Stomach smooth muscle (tissue), 2 donors: ENCODE results near the gene DTD1.

Source experiments
- H3K27ac ChIP-seq: one replicate; pipeline ENCODE4 v1.7.0; 2013; ENCODE audit warnings: mild to moderate bottlenecking, low read length, inconsistent platforms
- H3K27me3 ChIP-seq, 2 donors: one replicate each; pipeline ENCODE4 v1.7.0; 2013; ENCODE audit warnings: low read length in 2 of 2; ENCODE audit not compliant: insufficient read depth in 2 of 2, control insufficient read depth in 1 of 2
- H3K36me3 ChIP-seq, 2 donors: one replicate each; pipeline ENCODE4 v1.7.0; 2013; ENCODE audit warnings: low read length in 2 of 2; ENCODE audit not compliant: control insufficient read depth in 2 of 2, insufficient read depth in 2 of 2
- H3K4me1 ChIP-seq: one replicate; pipeline ENCODE4 v1.7.0; 2013; ENCODE audit warnings: low read length; ENCODE audit not compliant: control insufficient read depth, insufficient read depth
- H3K4me3 ChIP-seq, 2 donors: one replicate each; pipeline ENCODE4 v1.7.0; 2013; ENCODE audit warnings: low read length in 2 of 2
- H3K9ac ChIP-seq, 2 donors: one replicate each; pipeline ENCODE4 v1.7.0; 2013; ENCODE audit warnings: low read length in 2 of 2, mild to moderate bottlenecking in 1 of 2
- H3K9me3 ChIP-seq, 2 donors: one replicate each; pipeline ENCODE4 v1.7.0; 2013; ENCODE audit warnings: low read length in 2 of 2; ENCODE audit not compliant: control insufficient read depth in 2 of 2
- donor health status: healthy.
- donor health status: Pancreatic carcinoma.

Gene DTD1

DNA sequence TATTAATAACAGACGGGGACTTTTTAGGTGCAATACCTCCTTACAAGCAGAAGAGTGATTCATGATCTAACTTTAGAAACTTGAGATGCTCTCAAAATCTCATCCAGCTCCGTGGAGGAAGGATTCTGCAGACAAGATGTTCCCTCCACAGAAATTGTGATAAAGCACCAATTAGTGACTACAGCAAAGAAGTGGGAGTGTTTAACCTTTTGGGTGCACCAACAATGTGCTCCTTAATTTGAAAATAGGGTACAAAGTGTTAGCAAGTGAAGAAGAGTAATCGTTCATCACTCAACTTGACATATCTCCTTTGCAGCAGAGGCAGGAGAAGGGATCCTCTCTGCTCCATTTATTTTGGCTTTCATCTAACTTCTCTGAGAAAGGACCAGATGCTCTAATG, 202.9 kb downstream of the DTD1 start:
- Histone ChIP-seq H3K27me3 (no peaks in the 10 kb centered on the region), H3K4me1 (peaks cover 10% of the 10 kb centered on the region), H3K9me3 (no peaks in the 10 kb centered on the region), H3K36me3 (no peaks in the 10 kb centered on the region), H3K4me3 (no peak overlapping the region), H3K27ac (no peak overlapping the region), H3K9ac (no peak overlapping the region)

DNA sequence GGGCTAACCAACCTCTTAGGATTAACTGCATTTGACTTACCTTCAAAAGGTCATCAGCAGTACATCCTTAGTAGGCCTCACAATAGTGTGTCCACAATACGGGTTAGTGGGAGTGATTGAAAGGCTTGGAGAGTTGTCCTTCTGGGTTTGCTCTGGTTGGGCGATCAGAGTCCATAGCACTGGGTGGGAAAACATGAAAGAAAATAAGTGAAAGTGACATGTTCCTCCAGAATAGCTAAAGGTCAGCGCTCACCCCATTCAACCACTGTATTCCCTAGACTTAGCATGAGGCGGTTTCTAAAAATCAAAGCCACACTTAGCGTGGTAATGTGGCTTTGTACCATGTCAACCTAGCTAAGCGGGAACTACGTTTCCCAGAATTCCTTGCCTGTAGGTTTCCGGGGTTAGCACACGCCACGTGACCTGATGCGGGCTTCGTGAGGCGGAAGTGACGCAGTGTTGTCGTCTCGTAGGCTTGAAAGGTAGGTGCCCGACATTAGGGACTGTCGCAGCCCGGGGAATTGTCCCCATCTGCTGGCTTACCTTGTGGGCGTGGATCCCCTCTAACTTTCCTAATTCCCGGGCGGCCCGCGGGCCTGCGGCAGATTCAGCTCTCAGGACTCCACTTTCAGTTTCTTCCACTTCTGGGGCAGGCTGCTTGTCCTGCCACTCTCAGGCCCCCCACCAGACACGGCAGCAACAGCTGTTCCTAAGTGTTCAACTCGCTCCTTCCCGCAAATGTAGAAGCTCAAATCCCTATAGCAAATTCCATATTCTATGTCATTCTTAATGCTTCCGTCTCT, 206.0 kb downstream of the DTD1 start:
- H3K4me3 ChIP-seq, result peak overlapping the region; percentile 75 to 96
- H3K36me3 ChIP-seq, result no peaks in the 10 kb centered on the region
- H3K9ac ChIP-seq, result peak overlapping the region; percentile 82 to 99
- H3K27me3 ChIP-seq, result no peaks in the 10 kb centered on the region
- peaks cover 0 to 5% of the 10 kb centered on the region in 2 donors for H3K9me3 ChIP-seq
- peaks cover 10% of the 10 kb centered on the region for H3K4me1 ChIP-seq
- peak overlapping the region; percentile 92 for H3K27ac ChIP-seq

DNA sequence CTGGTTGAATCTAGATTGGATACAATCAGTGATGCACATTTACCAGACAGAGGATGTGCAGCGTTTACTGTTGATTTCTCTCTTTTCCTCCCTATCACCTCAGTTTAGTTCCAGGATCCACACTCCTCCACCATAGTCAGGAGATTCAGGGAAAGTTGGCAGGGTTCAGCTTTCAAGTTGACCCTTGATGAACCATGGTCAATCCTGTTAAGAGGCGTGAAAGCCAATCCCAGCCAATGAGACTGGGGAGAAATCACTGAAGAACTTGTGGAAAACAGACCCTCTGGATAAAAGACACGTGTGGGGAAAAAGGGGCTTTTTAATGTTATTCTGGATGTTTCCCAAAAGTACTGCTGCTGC, 206.6 kb downstream of the DTD1 start:
- Histone ChIP-seq H3K9me3 (peaks cover 0 to 5% of the 10 kb centered on the region in 2 donors), H3K4me1 (peaks cover 10% of the 10 kb centered on the region), H3K36me3 (no peaks in the 10 kb centered on the region), H3K9ac (peak overlapping the region; percentile 82 to 99), H3K27me3 (no peaks in the 10 kb centered on the region), H3K27ac (peak overlapping the region; percentile 92), H3K4me3 (peak overlapping the region; percentile 75 to 96)

DNA sequence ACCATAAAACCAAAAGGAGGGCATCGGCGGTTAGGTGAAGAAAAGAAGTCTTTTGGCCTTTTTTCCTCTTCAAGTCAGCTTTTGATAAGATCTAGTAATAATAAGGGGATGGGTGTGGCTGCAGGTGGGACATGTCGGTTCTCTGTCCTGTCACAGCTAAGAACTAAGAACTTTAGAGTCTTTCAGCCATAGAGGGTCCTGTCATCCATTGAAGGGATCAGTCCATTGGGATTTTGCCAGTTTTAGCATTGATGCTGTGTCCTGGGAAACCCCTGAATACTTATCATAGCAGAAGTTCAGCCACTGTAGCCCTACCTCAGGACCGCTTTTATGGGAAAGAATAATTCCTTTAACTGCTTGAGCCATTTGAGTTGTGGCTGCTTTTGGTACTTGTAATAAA, 207.5 kb downstream of the DTD1 start:
- Histone ChIP-seq H3K27me3 (no peaks in the 10 kb centered on the region), H3K4me3 (no peak overlapping the region), H3K9ac (no peak overlapping the region), H3K36me3 (no peaks in the 10 kb centered on the region), H3K27ac (no peak overlapping the region), H3K9me3 (peaks cover 0 to 5% of the 10 kb centered on the region in 2 donors), H3K4me1 (peaks cover 10% of the 10 kb centered on the region)

DNA sequence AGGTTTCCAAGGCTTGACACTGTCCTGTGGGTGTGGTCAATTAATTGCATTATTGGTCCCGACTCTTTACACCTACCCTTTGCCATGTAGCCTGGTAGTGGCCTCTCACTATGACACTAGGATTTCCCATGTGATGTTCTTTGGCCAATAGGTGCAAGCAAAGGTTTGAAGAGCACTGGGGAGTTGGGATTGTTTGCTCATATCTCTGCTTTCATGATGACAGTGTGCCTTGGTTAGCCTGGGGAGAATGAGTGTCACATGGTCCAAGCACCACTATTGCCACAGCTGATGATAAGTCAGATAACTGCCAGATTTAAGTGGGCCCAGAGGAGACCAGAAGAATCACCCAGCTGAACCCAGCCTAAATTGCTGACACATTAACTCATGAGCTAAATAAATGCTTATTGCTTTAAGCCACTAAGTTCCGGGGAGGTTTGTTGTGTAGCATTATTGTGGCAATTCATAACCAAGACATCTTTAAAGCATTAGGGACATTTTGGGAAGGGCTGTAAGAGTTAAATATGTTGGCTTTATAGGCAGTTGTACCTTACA, 208.5 kb downstream of the DTD1 start:
- H3K36me3 ChIP-seq, result no peaks in the 10 kb centered on the region
- H3K4me1 ChIP-seq, result peaks cover 10% of the 10 kb centered on the region
- H3K9ac ChIP-seq, result no peak overlapping the region
- H3K4me3 ChIP-seq, result no peak overlapping the region
- no peaks in the 10 kb centered on the region for H3K27me3 ChIP-seq
- no peak overlapping the region for H3K27ac ChIP-seq
- H3K9me3 ChIP-seq, result peaks cover 0 to 5% of the 10 kb centered on the region in 2 donors

DNA sequence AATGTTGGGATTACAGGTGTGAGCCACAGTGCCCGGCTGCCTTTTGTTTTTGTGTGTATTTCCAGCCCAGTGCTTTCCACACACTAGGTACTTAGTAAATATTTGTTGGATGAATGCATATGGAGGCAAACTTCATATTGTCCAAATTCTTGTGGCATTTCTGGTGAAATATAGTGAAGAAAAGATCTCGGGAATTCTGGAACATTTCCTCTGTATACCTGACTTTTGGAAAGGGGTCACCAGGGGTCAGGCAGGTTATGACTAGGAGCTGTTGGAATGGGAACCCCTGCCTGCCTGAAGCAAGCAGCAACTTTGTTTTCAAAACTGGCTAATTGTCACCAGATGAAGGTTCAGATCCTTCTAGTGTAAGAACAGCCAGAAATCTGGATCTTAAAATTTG, 213.7 kb downstream of the DTD1 start:
- Histone ChIP-seq H3K4me1 (no peaks in the 10 kb centered on the region), H3K27ac (no peak overlapping the region), H3K27me3 (no peaks in the 10 kb centered on the region), H3K4me3 (no peak overlapping the region), H3K9me3 (peaks cover 0 to 1% of the 10 kb centered on the region in 2 donors), H3K9ac (no peak overlapping the region), H3K36me3 (no peaks in the 10 kb centered on the region)

DNA sequence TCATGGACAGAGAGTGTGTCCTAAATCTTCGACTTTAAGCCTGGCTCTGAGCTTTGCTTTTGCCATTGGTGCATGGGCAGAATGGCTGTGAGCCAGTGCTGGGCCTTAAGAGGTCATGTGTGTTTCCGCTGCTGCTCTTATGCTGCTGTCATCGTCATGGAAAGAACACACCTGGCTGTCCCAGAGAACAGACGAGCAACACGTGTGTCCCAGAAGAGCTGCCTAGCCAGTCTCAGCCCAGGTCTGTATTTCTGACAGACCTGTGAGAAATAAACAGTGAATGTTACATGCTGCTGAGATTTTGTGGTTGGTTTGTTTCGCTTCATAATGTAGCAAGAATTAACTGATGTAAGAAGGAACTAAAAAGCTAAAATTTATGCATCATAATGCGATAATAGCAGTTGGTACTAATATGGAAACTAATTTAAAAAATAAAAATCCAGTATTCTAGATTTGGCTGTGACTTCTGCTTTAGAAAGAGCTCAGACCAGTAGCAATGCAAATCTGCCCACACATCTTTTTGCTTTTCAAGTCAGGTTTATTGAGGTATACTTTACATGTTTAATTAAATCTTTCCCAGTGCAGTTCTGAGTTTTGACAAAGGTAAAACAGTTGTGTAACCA, 214.3 kb downstream of the DTD1 start:
- Histone ChIP-seq H3K36me3 (no peaks in the 10 kb centered on the region), H3K4me1 (no peaks in the 10 kb centered on the region), H3K9ac (no peak overlapping the region), H3K27ac (no peak overlapping the region), H3K4me3 (no peak overlapping the region), H3K9me3 (no peaks in the 10 kb centered on the region), H3K27me3 (no peaks in the 10 kb centered on the region)

DNA sequence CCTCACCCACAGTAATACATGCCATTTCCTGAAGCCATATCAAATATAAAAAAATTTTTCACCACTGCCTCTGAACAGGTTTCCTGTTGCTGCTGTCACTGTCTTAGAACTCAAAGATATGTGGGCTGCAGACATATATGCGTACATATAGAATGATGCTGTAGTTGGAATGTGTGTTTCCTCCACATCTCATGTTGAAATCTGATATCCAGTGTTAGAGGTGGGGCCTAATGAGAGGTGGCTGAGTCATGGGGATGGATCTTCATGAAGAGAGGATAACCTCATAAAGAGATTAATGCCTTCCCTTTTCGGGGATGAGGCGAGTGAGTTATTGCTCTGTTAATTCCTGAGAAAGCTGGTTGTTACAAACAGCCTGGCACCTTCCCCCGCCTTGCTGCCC, 218.0 kb downstream of the DTD1 start:
- no peak overlapping the region for H3K9ac ChIP-seq
- H3K27ac ChIP-seq, result no peak overlapping the region
- H3K9me3 ChIP-seq, result no peaks in the 10 kb centered on the region
- no peaks in the 10 kb centered on the region for H3K27me3 ChIP-seq
- no peak overlapping the region for H3K4me3 ChIP-seq
- H3K36me3 ChIP-seq, result no peaks in the 10 kb centered on the region
- H3K4me1 ChIP-seq, result no peaks in the 10 kb centered on the region

DNA sequence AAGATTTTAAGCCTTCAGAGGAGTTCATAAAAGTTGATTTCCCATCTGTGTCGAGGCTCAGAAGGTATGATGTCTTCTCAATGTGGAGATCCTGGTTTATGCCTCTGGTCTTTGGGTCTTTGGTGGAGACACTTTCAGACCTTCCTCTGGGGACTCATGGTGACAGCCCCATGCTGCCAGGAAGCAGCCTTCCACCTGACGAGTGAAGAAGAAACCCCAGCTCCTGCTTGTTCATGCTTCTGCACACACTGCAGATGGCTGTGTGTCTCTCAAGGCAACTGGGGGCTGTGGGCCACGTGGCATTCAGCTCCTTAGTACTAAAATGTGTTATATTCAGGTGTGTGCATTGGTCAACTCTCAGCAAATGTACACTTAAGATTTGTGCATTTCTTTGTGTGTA, 220.9 kb downstream of the DTD1 start:
- Histone ChIP-seq H3K4me1 (no peaks in the 10 kb centered on the region), H3K27me3 (peaks cover 0 to under 1% of the 10 kb centered on the region in 2 donors), H3K36me3 (no peaks in the 10 kb centered on the region), H3K9me3 (no peaks in the 10 kb centered on the region), H3K27ac (no peak overlapping the region), H3K9ac (no peak overlapping the region), H3K4me3 (no peak overlapping the region)

DNA sequence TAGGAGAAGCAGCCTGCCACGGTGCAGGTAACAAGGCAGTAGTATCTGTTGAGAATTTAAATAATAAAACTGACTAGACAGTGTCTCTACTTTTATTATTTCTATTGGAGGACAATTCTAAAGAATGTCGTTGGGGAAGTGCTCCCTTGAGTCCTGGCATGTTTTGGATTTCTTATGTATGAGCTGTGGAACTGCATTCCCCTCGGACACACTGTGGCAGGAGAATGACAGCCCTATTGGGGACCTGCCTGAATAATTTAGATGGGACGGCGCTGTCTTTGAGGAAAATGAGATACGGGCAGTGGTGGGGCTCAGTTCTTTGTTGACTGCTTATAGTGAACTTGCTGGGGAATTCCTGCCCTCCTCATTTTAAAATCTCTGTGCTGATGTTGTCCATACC, 223.3 kb downstream of the DTD1 start:
- Histone ChIP-seq H3K9me3 (no peaks in the 10 kb centered on the region), H3K36me3 (no peaks in the 10 kb centered on the region), H3K4me1 (no peaks in the 10 kb centered on the region)

DNA sequence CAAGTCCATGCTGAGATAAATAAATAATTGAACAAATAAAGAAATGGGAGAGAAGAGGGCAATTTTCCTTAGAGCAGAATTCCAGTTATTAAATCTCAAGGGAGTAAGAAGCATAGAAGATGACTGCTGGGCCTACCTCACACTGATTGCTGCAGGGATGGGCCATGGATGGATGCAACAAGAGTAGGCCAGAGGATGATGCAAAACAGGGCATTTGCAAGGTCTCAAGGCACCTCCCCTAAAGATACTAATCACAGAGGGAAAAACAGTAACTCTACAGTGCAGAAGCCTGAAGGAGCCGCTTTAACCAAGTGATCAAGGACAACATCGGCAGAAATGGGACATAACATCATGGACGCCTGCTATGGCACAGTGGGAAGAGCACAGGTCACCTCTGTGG, 224.1 kb downstream of the DTD1 start:
- Histone ChIP-seq H3K27me3 (peaks cover 0 to 2% of the 10 kb centered on the region in 2 donors), H3K4me3 (no peak overlapping the region), H3K4me1 (no peaks in the 10 kb centered on the region), H3K9me3 (no peaks in the 10 kb centered on the region), H3K27ac (no peak overlapping the region), H3K9ac (no peak overlapping the region), H3K36me3 (no peaks in the 10 kb centered on the region)

More for the DNA sequence above, 223.3 kb downstream of the DTD1 start:
- H3K27me3 ChIP-seq, result peaks cover 0 to 2% of the 10 kb centered on the region in 2 donors
- H3K9ac ChIP-seq, result no peak overlapping the region
- no peak overlapping the region for H3K4me3 ChIP-seq
- H3K27ac ChIP-seq, result no peak overlapping the region
